PC-9 (cell line): ENCODE data around the gene B3GAT3. TPM values are rescaled to one million over a fixed set of nuclear protein-coding genes. Genes with fewer than 3 reads are reported as not detected.
"Not testable (repeated sequence)": the region's sequence is repeated elsewhere in the genome, so short reads cannot be mapped to it uniquely, and the experiment has no call there.

Experiments used
- BruUV-seq: library from RNA; stranded (reverse); fragments of 400-500 nt; replicated peaks from 2 replicates; lab custom pipeline; 2021; lab: Mats Ljungman, UMichigan
- CTCF ChIA-PET: fragments of 300-600 bp; sonication (Branson Sonifier 250); formaldehyde crosslinking; loops from one replicate; lab custom pipeline; 2022; ENCODE audit warnings: antibody characterized with exemption; lab: Charles Lee
- POLR2A ChIA-PET: fragments of 300-600 bp; sonication (Branson Sonifier 250); formaldehyde crosslinking; loops from one replicate; lab custom pipeline; 2022; ENCODE audit warnings: antibody characterized with exemption; ENCODE audit not compliant: unreplicated experiment; lab: Charles Lee
- DNase-seq, 2 experiments: peaks; one replicate each; pipeline versions ENCODE4 v3.0.0 to v3.0.0-alpha.2; 2015 to 2022; ENCODE audit warnings: mixed read lengths in 1 of 2
- H2AFZ ChIP-seq: fragments of 200-600 bp; sonication (generic); 2 replicates; pipeline ENCODE4 v1.8.1; 2017; ENCODE audit warnings: antibody characterized with exemption
- H3F3A ChIP-seq: fragments of 200-600 bp; sonication (generic); 2 replicates; pipeline ENCODE4 v1.8.1; 2017; ENCODE audit warnings: antibody characterized with exemption, mild to moderate bottlenecking, low read depth; ENCODE audit not compliant: insufficient read depth
- H3K27ac ChIP-seq: fragments of 200-600 bp; sonication (generic); 2 replicates; pipeline ENCODE4 v1.6.1; 2016; ENCODE audit warnings: mixed run types
- H3K27me3 ChIP-seq: fragments of 200-600 bp; sonication (generic); 2 replicates; pipeline ENCODE4 v1.6.1; 2016; ENCODE audit warnings: low read depth, mixed run types; ENCODE audit not compliant: insufficient read depth
- H3K36me3 ChIP-seq: fragments of 200-600 bp; sonication (generic); 2 replicates; pipeline ENCODE4 v1.6.1; 2016; ENCODE audit warnings: low read depth, mixed run types
- H3K4me1 ChIP-seq: fragments of 200-600 bp; sonication (generic); replicated peaks from 2 replicates; pipeline ENCODE4 v1.6.1; 2016; ENCODE audit warnings: mixed run types; ENCODE audit not compliant: insufficient read depth
- H3K4me2 ChIP-seq: fragments of 200-600 bp; sonication (generic); 2 replicates; pipeline ENCODE4 v1.6.1; 2017; ENCODE audit warnings: mixed run types
- H3K4me3 ChIP-seq: fragments of 200-600 bp; sonication (generic); 2 replicates; pipeline ENCODE4 v1.6.1; 2016; ENCODE audit warnings: mixed run types
- H3K79me2 ChIP-seq: fragments of 200-600 bp; sonication (generic); 2 replicates; pipeline ENCODE4 v1.6.1; 2017; ENCODE audit warnings: low read depth, mixed run types
- H3K9me2 ChIP-seq: fragments of 200-600 bp; sonication (generic); 2 replicates; pipeline ENCODE4 v1.8.1; 2017; ENCODE audit warnings: mild to moderate bottlenecking; ENCODE audit not compliant: insufficient read depth
- H3K9me3 ChIP-seq: fragments of 200-600 bp; sonication (generic); 2 replicates; pipeline ENCODE4 v1.8.1; 2016; ENCODE audit warnings: low read depth; ENCODE audit not compliant: insufficient read depth
- H4K20me1 ChIP-seq: fragments of 200-600 bp; sonication (generic); 2 replicates; pipeline ENCODE4 v1.8.1; 2017; ENCODE audit not compliant: insufficient read depth
- CTCF ChIP-seq: fragments of 200-600 bp; sonication (generic); conservative IDR thresholded peaks from 2 replicates; pipeline ENCODE4 v1.6.1; 2017; ENCODE audit warnings: mixed run types, antibody characterized with exemption, mild to moderate bottlenecking, moderate library complexity
- EZH2 ChIP-seq: fragments of 200-600 bp; sonication (generic); IDR thresholded peaks from 2 replicates; pipeline ENCODE4 v1.8.0; 2017; ENCODE audit warnings: antibody characterized with exemption, low read depth
- intact Hi-C: fragments of 100-400 bp; cut with micrococcal nuclease; formaldehyde crosslinking; loops from one replicate; pipeline ENCODE4 v1.10.0; 2022; ENCODE audit not compliant: unreplicated experiment
- total RNA-seq: library from RNA; stranded (reverse); gene quantifications from 2 replicates; pipeline ENCODE4 v1.2.3, GENCODE V29; 2021

The B3GAT3 gene
- total RNA-seq, 1 experiment from 2014 or later: 38.9 TPM

- no peak overlapping the region for H3K4me3 ChIP-seq
- H4K20me1 ChIP-seq: peaks cover 3% of the 10 kb centered on the region; the same call in 1 of the 2 replicates
- TF ChIP-seq EZH2 (no peak), CTCF (peak; percentile 69)
- H3K9me3 ChIP-seq: no peaks in the 10 kb centered on the region
- H3K4me2 ChIP-seq: peak overlapping the region; percentile 92
- peaks cover 42% of the 10 kb centered on the region for H3F3A ChIP-seq
- H3K9me2 ChIP-seq: no peaks in the 10 kb centered on the region
- H3K27me3 ChIP-seq: no peaks in the 10 kb centered on the region
- H3K27ac ChIP-seq: no peak overlapping the region
- intact Hi-C loops: no loop called here
- no peak overlapping the region for H2AFZ ChIP-seq
- BruUV-seq: no TSS peak
- peaks cover 29% of the 10 kb centered on the region for H3K4me1 ChIP-seq
- peak in 1 of 2 experiments; percentile 32 for DNase-seq
- H3K79me2 ChIP-seq: peaks cover 35% of the 10 kb centered on the region
- CTCF ChIA-PET: no interaction called here
- POLR2A ChIA-PET: no interaction called here
- H3K36me3 ChIP-seq: peaks cover 15% of the 10 kb centered on the region; the same call in 1 of the 2 replicates
These were observed 32.7 kb downstream of the B3GAT3 start for GRCh38 chr11:62588966-62589637.

GRCh38 chr11:62585356-62585755 is 36.4 kb downstream of the B3GAT3 start:
- H2AFZ ChIP-seq, intact Hi-C loops, H3K9me2 ChIP-seq, H3K27me3 ChIP-seq, H3K4me2 ChIP-seq, H3K4me3 ChIP-seq, CTCF ChIA-PET, H3K9me3 ChIP-seq, H4K20me1 ChIP-seq, DNase-seq, BruUV-seq, H3K27ac ChIP-seq, POLR2A ChIA-PET: not testable (repeated sequence)
- Histone ChIP-seq H3K4me1 (peaks cover 12% of the 10 kb centered on the region), H3K79me2 (peaks cover 31% of the 10 kb centered on the region), H3F3A (peaks cover 32% of the 10 kb centered on the region), H3K36me3 (peaks cover 27% of the 10 kb centered on the region)

- H3K4me2 ChIP-seq, H4K20me1 ChIP-seq, H2AFZ ChIP-seq, H3K9me2 ChIP-seq, H3K4me3 ChIP-seq, CTCF ChIA-PET, intact Hi-C loops, H3K27ac ChIP-seq, H3K9me3 ChIP-seq, H3K79me2 ChIP-seq, POLR2A ChIA-PET, H3K27me3 ChIP-seq, DNase-seq, BruUV-seq: not testable (repeated sequence)
- H3F3A ChIP-seq: peaks cover 43% of the 10 kb centered on the region
- peaks cover 13% of the 10 kb centered on the region for H3K4me1 ChIP-seq
- H3K36me3 ChIP-seq: peaks cover 15% of the 10 kb centered on the region
These were observed 40.1 kb downstream of the B3GAT3 start for GRCh38 chr11:62581735-62582134.

- H3K27ac ChIP-seq: no peak overlapping the region
- peaks cover 13% of the 10 kb centered on the region for H3K36me3 ChIP-seq
- intact Hi-C loops: no loop called here
- no TSS peak for BruUV-seq
- no peak for DNase-seq
- no peaks in the 10 kb centered on the region for H3K9me3 ChIP-seq
- H2AFZ ChIP-seq: no peak overlapping the region
- peaks cover under 1% of the 10 kb centered on the region; the same call in 1 of the 2 replicates for H4K20me1 ChIP-seq
- peaks cover 13% of the 10 kb centered on the region for H3K4me1 ChIP-seq
- no peaks in the 10 kb centered on the region for H3K9me2 ChIP-seq
- ChIA-PET CTCF (no interaction called here), POLR2A (interaction anchor here (0.5 kb wide), 1 partner anchor 22 kb away, joined by 6 read pairs; no protein-coding TSS in a partner anchor)
- H3K79me2 ChIP-seq: 0 out of 2 replicates have a peak, but pooled peaks cover 5% of the 10 kb centered on the region
- H3K4me3 ChIP-seq: no peak overlapping the region
- H3K4me2 ChIP-seq: no peak overlapping the region
- H3K27me3 ChIP-seq: no peaks in the 10 kb centered on the region
- peaks cover 48% of the 10 kb centered on the region for H3F3A ChIP-seq
- TF ChIP-seq EZH2 (no peak), CTCF (no peak)
These were observed 40.6 kb downstream of the B3GAT3 start for GRCh38 chr11:62580959-62581715.
